NCI-H460 (cell line): ENCODE measurements around the gene STK25. TPM values are rescaled to one million over a fixed set of nuclear protein-coding genes. Genes with fewer than 3 reads are reported as not detected.
A peak's percentile ranks its signal among the peaks of the same experiment; 100 is the strongest.
"Not testable (repeated sequence)": the region's sequence is repeated elsewhere in the genome, so short reads cannot be mapped to it uniquely, and the experiment has no call there.

Experiments used
- DNase-seq: peaks from one replicate; pipeline ENCODE4 v3.0.0-alpha.2; 2016; ENCODE audit warnings: low read depth; ENCODE audit errors: extremely low read depth
- total RNA-seq: library from RNA; depleted of rRNA; stranded (reverse); fragments of >200 nt; shearing (Covaris generic); gene quantifications from 2 replicates; pipeline ENCODE4 v1.2.3, GENCODE V29; 2014

The STK25 gene
- total RNA-seq, 1 experiment from 2014 or later = 108 TPM

DNA sequence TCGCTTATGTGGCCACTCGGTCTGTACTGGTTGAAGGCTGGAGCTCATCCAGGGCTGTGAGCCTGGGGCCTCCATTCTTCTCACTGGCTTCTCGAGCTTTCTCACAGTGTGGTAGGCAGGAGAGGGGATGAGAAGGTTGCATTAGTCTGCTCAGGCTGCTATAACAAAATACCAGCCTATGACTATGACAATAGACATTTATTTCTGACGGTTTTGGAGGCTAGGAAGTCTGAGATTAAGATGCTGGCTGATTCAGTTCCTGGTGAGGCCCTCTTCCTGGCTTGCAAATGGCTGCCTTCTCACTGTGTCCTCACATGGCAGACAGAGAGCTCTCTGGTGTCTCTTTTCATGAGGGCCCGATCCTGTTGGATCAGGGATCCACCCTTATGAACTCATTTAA is 6.2 kb upstream of the STK25 start:
- DNase-seq = no peak

DNA sequence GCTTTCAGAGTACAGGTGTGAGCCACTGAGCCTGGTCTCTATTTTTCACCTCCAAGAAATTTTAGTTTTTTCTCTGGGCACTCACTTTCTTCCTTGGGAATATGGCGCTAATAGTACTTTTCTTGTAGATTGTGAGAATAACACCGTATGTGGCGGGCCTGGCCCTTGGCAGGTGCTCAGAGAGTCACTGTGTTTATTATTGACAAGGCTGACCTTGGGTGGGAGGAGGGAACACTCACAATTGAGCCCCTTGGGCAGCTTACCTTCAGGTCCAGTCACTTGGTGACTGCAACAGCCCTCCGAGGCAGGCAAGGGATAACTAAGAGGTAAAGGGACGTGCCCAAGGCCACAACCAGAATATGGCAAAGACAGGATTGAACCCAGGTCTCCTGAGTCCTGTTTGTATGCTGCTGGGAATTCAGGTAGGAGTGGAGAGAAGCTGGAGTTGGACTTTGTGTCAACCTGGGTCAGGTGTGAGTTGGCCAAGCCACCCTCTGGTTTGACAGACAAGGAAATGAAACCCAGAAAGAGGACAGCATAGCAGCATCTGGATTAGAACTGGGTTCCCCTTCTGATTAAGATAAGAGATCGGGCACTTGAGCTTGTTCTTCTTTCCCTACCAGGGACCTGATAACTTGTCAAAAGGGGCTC is 2.8 kb upstream of the STK25 start:
- no peak for DNase-seq

DNA sequence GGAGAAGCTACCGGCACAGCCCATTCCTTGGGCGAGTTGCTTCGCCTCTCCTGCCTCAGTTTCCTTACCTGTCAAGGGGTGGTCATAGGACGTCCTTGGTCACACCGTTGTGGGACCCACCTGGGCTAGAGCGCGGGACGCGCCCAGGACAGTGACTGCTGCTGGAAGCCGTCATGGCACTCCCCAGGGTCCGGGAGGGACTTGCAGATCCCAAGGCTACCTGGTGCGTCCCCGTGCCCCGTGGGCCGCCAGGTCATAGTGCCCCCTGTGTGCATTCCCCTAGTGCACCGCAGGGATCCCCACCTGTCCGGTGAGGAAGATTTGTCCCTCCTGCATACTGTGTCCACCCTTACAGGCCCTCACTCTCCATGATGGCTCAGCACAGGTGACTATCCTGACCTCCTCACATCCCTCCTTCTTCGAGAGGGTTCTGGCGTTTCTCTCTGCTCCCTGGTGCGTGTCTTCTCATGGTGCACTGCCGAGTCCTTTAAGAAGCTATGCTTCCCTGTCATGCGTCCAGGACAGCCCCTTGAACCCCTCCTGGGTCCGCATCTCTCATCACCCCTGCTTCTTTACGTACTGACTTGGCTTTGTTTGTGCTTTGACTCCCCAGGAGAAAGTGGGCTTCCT is 886 bp upstream of the STK25 start:
- DNase-seq = no peak

DNA sequence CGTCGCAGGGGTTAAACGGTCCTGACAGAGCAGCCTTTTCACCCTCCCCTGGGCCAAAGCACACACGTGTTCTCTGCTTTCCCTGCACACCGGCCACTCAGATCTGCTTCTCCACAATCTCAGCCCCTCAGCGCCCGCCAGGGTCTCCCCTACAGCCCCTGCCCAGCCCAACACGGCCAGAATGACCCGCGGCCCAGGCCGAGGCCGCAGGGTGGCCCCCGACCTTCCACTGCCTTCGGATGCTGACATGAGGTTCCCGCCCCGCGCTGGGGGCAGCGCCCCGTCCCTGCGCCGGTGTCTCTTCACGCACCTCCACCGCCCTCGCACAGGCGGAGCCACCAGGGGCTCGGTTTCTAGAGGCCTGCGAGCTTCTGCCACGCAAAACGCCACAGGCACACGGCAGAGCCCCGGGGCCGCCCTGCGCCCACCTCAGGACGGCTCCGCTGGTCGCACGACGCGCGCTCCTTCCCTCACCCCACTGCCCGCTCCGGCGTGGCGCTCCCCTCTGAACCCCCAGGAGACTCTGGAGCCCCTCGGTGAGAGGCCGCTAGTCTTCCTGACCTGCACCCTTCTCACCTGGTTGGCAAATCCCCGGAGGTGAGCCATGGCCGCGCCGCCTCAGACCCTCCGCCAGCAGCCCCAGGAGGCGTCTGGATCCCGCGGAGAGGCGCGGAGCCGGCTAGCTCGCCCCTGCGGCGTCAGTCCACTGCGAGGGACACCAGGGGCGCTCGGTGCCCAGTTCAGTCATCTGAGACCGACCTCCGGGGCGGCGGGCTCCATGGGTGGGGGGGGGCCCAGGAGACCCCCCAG is 749 bp downstream of the STK25 start:
- DNase-seq = peak; percentile 28

DNA sequence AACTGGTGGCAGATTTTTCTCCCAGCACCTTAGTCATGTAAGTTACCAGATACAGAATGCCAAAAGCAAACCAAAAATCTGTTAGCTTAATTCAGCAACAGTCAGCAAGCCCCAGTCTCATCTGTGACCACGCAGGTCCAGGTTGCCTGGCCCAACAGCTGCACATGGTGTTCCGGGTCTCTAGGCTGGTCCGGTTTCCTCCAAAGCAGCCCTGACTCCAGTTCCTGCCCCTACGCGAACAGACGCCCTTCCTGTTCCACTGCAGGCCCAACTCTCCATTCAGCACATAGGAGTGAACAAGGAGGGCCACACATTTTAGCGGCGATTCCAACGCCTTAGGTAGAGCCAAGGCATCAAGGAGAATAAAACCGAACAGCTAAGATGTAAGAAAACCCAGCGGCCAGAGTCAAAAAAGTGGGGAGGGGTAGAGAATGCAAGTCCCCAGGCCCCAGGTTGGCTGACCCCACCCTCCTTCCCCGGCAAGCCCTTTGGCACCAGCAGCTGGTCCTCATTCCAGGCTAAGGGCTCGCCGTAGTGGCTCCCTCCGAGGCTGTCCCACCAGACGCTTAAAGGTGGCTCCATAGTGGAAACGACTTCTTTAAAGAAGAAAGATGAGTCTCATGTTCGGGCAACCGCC is 1.5 kb downstream of the STK25 start:
- no peak for DNase-seq

DNA sequence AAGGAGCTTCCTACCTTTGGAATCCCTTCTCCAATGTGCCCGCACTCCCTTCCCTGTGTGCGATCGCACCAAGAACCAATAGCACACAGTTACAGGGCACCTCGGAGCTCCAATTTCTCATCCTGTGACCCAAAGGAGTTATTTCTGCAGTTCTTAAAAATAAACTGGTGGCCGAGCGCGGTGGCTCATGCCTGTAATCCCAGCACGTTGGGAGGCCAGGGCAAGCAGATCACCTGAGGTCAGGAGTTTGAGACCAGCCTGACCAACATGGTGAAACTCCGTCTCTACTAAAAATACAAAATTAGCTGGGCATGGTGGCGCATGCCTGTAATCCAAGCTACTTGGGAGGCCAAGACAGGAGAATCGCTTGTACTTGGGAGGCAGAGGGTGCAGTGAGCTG is 2.1 kb downstream of the STK25 start:
- not testable (repeated sequence) for DNase-seq

DNA sequence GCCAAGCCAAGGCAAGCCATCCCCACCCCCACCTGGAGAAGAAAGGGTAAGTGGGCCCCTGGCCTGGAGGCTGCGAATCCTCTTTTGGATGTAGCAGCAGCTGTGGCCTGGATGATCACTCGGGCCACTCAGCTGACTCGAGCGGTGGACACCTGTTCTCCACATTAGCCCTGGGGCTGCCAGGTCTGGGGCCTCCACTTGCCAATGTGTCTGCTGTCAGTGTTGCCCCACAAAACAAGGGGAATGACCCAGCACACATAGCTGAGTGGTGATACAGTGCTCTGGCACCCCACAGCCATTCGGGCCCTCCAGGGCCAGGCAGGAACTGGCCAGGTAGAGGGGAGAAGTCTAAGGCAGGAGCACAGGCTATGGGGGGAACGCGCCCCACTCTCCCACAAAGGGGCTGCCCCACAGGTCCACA is 2.6 kb downstream of the STK25 start:
- no peak for DNase-seq

DNA sequence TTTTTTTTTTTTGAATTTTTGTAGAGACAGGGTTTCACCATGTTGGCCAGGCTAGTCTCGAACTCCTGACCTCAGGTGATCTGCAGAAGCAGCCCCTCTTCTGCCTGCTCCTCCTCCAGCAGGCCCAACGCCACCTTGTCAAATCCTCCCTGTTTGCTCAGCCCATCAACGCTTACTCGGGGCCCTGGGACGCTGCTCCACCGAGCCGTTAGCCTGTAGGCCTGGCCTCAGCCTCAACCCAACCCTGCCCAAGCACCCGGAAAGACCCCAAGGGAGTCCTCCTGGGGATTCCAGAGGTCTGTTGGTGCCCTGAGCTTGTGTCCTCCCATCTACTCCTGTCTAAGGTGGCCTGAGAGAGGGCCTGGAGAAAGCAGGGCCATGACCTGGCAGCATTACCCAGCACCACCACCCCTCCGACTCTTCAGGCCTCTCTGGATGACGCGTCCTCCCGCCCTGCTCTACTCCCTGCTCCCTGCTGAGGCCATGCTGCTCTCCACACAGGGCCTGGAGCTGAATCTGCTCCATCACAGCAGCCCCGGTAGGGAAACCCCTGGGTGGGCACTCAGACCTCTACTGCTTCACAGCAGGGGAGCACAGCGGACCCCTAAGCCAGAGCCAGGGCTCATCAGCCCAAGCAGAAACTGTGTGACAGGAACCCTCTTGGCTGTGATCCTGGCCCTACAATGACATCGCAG is 3.2 kb downstream of the STK25 start:
- DNase-seq = no peak

DNA sequence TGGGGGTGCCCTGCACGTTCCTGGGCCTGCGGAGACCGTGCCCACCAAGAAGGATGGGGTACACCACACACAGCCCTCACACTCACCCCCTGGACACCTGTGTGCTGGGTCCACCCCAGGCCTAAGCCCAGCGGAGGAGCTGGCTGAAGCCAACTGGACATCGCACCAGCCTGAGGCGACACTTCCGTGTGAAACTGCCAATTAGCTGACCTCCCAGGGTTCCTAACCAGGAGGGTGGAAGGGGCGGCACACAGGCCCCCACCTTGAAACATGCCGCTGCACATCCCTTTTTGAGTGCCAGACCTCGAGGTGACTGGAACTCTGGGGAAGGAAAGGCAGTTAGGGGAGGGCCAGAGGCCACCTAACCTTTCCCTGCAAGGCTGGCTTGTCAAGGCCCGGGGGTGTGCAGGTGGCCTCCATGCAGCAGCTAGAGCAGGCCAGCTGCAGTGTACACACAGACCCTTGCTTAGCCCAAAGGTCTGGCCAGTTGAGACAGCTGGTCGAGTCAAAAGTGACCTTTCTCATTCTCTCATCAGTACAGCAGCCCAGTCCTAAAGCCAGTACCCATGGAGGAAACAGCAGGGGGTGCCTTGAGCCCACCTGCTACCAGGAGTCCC is 4.5 kb downstream of the STK25 start:
- no peak for DNase-seq

DNA sequence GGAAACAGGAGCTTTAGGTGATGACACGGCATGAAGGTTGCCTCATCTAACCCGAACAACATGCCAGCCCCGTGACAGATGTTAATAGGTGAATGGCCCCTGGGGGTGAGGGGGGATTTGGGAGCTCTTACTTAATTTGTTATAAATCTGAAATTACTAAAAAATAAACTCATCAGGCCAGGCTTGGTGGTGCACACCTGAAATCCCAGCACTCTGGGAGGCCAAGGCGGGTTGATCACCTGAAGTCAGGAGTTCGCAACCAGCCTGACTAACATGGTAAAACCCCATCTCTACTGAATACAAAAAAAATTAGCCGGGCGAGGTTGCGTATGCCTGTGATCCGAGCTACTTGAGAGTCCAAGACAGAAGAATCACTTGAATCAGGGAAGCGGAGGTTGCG is 6.1 kb downstream of the STK25 start:
- no peak for DNase-seq

DNA sequence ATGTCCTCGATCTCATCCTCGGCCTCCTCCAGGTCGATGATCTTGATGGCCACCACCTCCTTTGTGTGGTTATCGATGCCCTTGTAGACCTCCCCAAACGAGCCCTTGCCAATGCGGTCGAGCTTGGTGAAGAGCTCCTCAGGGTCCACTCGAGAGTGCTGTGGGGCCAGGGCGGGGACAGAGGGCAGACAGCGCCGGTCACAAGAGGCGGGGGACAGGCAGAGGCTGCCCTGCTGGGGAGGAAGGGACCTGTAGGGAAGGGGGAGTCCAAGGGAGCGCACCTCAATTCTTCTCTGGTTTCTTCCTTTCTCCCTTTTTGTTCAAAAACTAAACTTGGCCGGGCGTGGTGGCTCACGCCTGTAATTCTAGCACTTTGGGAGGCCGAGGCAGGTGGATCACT is 6.8 kb downstream of the STK25 start:
- DNase-seq = no peak

DNA sequence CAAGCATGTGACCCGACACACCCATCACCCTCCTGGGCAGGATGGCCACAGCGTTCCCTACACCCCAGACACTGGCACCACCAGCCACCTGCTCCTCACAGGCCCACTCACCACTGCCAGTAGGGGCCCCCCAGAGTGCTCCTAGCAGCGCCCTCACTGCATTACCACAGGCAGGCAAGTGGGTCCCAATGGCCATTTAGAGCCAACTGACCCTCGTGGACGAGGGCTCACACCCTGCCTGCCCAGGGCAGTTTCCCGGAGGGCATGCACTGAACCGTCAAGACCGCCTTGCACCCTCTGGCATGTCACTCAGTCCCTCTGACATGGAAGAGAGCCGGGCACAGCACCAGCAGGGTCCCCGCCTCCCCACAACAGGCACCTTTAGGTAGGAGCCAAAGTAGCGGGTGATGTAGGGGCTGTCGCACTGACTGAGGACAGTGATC is 7.3 kb downstream of the STK25 start:
- no peak for DNase-seq

DNA sequence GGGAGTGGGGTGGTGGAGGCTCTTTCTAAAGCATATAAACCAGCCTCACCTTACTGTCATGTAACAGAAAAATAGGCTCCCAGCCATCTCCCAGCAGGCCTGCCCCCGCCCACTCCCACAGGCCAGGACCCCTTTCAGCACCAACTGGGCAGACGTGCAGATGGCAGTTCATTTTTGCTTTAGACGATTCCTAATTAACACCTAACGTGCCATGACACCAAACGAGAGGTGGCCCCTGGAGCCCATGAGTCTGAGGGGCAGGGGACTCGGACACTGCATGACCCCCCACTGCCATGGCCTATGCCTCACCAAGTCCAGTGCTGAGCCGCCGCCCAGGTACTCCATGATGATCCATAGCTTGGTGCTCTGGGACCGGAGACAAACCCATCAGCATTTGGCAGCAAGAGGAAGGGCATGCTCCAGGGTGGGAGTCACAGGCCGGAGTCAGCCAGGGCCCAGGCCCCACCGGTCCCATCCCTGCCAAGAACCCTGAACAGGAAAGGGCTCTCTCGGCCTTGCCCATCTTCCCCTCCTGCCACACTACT is 7.9 kb downstream of the STK25 start:
- DNase-seq = no peak

DNA sequence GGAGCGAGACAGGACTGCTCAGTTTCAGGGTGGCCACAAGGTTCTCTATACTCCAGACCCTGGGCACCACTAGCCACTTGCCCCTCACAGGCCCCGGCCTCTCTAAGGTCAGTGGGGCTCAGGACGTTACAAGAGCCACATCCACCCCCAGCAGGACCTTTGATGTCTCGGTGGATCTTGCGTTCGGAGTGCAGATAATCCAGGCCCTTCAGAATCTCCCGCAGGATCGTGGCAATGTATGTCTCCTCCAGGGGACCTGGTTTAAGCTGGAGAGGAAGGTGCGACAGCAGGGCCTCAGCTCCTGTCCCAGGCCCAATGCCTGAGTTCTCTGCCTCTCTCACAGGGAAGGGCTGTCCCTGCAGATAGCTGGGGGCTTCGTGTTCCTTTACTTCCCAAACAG is 8.4 kb downstream of the STK25 start:
- no peak for DNase-seq

DNA sequence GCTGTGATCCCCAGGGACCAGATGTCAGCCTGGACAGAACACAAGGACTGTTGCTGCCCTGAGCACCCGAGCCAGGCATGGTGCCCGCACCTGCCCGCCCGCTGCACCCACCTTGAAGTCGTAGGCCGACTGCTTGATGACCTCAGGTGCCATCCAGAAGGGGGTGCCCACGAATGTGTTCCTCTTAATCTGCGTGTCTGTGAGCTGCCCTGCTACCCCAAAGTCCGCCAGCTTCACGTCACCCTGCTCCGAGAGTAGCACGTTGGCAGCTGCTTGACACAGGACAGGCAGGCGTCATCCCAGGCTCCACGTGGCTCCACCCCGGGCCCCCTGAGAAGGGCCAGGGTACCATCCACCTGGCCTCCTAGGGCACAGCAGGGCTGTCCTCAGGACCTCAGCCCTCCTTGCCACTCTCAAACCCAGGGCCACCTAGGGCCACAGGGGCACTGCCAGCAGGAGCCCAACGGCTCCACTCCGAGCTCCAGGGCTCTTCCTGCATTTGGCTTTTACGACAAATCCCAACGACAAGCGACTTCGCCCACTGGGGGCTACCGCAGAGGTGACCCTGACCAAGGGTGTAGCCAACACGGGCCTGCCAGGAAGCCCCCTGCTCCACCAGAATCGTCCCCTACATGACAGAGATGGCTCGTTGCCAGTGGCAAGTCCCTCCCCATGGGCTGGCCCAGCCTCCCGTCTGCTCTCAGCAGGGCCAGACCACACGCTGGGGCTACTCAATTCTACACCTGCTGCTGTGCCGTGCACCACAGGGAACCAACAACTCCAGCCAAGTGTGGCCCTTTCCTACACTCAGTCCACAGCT is 9.0 kb downstream of the STK25 start:
- DNase-seq = no peak

DNA sequence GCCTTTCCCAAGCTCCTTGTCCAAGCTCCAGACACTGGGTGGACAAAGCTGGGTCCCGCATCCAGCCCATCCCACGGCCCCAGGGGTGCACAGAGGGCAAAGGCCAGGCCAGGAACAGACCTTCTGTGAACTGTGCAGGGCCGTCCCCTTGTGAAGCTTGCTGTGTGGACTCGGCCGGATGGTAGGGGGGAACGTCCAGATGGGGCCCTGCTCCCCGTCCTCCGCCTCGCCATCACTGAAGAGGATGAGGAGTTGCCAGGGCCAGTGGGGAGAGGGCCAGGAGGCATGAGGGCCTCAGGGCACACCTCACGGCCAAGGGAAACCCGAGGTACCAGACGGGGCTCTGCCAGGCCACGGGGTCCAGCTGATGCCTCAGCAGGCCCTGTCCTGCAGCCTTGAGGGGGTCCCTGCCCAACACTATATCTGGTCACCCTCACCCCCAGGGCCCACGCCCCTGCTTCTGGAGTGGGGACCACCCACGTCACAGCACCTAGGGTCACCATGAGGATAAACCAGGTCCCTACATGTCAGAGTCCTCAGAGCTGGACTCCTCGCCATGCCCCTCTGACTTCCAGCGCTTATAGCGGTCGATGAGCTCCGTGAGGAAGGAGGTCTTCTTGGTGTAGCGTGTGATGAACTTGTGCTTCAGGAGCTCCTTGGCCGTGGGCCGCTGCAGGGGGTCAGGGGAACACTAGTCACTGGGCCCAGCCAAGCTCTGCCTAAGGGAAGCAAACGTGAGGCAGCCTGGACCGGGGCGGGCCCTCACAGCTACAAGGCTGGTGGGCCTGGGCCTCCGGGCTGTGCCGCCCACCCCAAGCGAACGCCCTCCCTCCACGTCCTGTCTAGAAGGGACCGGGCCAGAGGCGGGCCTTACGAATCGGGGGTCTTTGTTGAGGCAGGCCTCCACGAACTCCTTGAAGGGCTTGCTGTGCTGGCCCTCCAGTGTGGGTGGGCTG is 10.0 kb downstream of the STK25 start:
- no peak for DNase-seq

DNA sequence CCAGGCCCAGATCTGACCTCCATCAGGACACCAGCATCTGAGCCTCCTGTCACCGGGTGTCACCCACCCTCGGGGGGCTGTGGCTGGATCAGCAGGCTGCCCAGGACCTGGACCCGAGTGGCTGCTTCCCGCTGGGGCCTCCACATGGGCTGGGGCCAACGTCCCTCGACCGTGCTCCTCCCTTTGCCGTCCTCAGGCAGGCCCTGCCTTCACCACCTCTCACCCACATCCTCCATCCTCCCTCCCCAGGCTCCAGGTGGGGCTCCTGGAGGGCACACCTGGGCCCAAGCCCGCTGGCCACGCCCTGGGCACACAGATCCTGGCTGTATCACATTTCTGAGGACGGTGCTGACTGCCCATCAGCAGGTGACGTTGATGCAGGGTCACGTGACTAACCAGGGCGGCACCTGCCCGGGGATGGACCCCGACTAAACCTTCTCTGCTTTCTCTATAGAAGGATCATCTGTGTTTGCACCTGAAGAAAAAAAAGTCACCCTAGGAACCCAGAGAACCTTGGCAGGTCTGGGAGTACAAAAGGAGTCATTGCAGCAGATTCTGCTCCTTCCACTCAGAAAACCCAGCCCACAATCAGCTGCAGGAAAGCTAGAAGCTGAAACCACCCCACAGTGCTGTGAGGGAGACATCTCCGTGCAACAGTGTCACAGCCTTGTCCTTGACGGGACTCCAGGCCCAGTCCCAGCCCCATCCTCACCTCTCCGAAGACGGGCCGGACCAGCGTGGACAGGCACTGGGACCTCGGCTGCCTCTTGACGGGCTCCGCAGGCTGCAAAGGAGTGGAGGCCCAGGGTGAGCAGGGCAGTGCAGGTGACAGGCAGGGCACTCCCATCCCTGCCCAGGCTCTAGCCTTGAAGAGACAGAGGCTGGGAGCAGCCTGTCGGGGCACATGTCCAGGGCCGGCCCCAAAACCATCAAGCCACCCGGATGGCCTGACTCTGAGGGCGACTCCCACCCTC is 11.2 kb downstream of the STK25 start:
- DNase-seq = no peak
